ENCODE measurements around the gene VAMP5.
A peak's percentile ranks its signal among the peaks of the same experiment; 100 is the strongest.

- peak; percentile 71 for TF ChIP-seq CTCF (IDR thresholded peaks at IDR 0.05; ENCODE audit: poor library complexity)
- no peak for TF ChIP-seq EZH2 (IDR thresholded peaks at IDR 0.05; ENCODE audit: borderline replicate concordance)
Observed at GRCh38 chr2:85538507-85539360, 45.5 kb upstream of the VAMP5 start, which contains the start of gene MAT2A.

All from hepatocyte (in vitro differentiated cells).